Type B pancreatic cell (in vitro differentiated cells): ENCODE measurements around the gene PDE8A. TPM values are rescaled to one million over a fixed set of nuclear protein-coding genes. Genes with fewer than 3 reads are reported as not detected.

Experiments used
- DNase-seq: peaks from one replicate; pipeline ENCODE4 v3.0.0; 2021; ENCODE audit warnings: mixed read lengths; ENCODE audit not compliant: unreplicated experiment; ENCODE audit errors: extremely low spot score
- H3K27ac Mint-ChIP-seq: 2 replicates; pipeline ENCODE4 v1.8.0; 2021; ENCODE audit warnings: mild to moderate bottlenecking, mixed read lengths
- H3K27me3 Mint-ChIP-seq: 2 replicates; pipeline ENCODE4 v1.8.0; 2021; ENCODE audit warnings: mixed read lengths
- H3K36me3 Mint-ChIP-seq: 2 replicates; pipeline ENCODE4 v1.8.0; 2021; ENCODE audit warnings: mixed read lengths
- H3K4me1 Mint-ChIP-seq: one replicate; pipeline ENCODE4 v1.8.0; 2021; ENCODE audit warnings: mixed read lengths; ENCODE audit not compliant: unreplicated experiment
- H3K4me3 Mint-ChIP-seq: 2 replicates; pipeline ENCODE4 v1.8.0; 2021; ENCODE audit warnings: mild to moderate bottlenecking, mixed read lengths
- H3K9me3 Mint-ChIP-seq: 2 replicates; pipeline ENCODE4 v1.8.0; 2021; ENCODE audit warnings: mixed read lengths
- total RNA-seq: library from RNA; stranded (reverse); gene quantifications from 2 replicates; pipeline ENCODE4 v1.2.1, GENCODE V29; 2021; ENCODE audit warnings: low replicate concordance
- TF ChIP-seq, protein P1 (sequence below): fragments of 200-600 bp; sonication (generic); conservative IDR thresholded peaks from 2 replicates; pipeline ENCODE4 v1.5.0; 2021; ENCODE audit warnings: antibody characterized with exemption, mild to moderate bottlenecking

PDE8A gene
- total RNA-seq, 1 donor from 2014 or later, result 22.8 TPM

DNA sequence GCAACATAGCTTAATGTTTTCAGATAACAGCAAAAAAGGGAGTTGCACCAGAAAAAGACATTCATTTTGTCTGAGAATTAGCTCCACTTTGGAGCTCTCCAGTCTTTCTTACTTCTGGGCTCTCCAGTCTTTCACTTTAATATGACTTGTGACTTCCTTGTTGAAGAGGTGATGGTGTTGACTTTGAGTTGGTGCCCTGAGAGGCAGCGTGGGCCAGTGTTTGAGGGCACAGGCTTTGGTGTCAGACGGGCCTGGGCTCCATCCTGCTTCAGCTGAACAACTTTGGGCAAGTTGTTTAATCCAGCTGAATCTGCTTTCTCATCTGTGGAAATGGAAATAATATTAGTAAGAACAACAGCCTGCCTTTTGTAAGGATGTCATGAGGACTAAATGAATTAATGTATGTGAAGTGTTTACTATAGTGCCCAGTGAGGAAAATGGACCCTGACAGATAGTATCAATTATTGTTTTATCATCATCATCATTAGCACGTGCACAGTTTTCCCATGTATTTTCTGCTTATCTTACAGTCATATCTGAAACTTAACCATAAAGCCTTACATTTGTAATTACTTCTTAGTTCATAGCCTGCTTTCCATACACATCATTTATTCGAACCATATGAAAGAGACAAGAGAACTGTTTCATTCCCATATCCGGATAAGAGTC is 108.4 kb downstream of the PDE8A start:
- H3K27me3 Mint-ChIP-seq, result no peaks in the 10 kb centered on the region
- H3K9me3 Mint-ChIP-seq, result no peaks in the 10 kb centered on the region
- H3K4me3 Mint-ChIP-seq, result no peak overlapping the region
- H3K36me3 Mint-ChIP-seq, result peaks cover 31% of the 10 kb centered on the region
- no peak overlapping the region for H3K27ac Mint-ChIP-seq
- peaks cover 10% of the 10 kb centered on the region for H3K4me1 Mint-ChIP-seq
- no peak for DNase-seq
- TF ChIP-seq, protein P1, sequence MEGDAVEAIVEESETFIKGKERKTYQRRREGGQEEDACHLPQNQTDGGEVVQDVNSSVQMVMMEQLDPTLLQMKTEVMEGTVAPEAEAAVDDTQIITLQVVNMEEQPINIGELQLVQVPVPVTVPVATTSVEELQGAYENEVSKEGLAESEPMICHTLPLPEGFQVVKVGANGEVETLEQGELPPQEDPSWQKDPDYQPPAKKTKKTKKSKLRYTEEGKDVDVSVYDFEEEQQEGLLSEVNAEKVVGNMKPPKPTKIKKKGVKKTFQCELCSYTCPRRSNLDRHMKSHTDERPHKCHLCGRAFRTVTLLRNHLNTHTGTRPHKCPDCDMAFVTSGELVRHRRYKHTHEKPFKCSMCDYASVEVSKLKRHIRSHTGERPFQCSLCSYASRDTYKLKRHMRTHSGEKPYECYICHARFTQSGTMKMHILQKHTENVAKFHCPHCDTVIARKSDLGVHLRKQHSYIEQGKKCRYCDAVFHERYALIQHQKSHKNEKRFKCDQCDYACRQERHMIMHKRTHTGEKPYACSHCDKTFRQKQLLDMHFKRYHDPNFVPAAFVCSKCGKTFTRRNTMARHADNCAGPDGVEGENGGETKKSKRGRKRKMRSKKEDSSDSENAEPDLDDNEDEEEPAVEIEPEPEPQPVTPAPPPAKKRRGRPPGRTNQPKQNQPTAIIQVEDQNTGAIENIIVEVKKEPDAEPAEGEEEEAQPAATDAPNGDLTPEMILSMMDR, result no peak

DNA sequence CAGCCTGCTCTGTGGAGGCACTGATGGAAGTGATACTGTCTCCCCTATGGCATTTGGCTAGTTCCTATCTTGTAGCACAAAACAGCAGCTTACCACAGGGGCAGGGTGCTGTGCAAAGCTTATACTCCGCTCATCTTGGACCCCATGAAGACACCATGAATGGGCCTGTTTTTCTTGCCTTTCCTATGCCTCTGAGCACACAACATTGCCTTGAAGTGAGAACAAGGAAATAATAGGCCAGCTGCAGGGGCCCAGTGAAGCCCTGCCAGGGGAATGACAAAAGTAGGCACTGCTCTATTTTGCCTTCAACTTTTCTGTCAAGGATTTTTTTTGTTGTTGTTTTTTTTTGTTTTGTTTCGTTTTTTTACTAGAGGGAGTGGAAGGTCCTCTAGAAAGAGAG is 110.3 kb downstream of the PDE8A start:
- Mint-ChIP-seq H3K4me3 (no peak overlapping the region), H3K4me1 (peaks cover 10% of the 10 kb centered on the region), H3K36me3 (peaks cover 28% of the 10 kb centered on the region), H3K27ac (peak overlapping the region; percentile 41), H3K9me3 (no peaks in the 10 kb centered on the region), H3K27me3 (no peaks in the 10 kb centered on the region)
- DNase-seq, result no peak
- TF ChIP-seq, protein P1, result no peak

DNA sequence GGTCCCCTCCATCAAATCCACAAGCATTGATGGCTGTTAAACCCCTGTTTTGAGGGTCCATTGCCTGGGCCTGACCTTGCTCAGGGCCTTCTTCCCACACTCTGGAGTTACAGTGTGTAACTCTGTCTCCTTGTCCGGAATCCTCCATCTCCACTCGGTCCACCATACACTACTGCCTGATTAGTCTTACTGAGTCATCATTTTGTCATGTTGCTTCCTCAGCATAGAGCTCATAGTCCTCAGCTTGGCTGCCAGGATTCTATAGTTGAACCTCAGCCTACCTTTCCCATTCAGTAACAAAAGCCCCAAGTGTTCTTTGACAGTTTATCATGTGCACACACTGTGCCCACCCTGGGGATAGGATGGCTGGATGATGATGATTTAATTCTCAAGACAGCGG is 113.0 kb downstream of the PDE8A start:
- TF ChIP-seq, protein P1, result no peak
- DNase-seq, result no peak
- Mint-ChIP-seq H3K9me3 (no peaks in the 10 kb centered on the region), H3K4me3 (no peak overlapping the region), H3K36me3 (peaks cover 28% of the 10 kb centered on the region), H3K27me3 (no peaks in the 10 kb centered on the region), H3K4me1 (peaks cover 10% of the 10 kb centered on the region), H3K27ac (no peak overlapping the region)

DNA sequence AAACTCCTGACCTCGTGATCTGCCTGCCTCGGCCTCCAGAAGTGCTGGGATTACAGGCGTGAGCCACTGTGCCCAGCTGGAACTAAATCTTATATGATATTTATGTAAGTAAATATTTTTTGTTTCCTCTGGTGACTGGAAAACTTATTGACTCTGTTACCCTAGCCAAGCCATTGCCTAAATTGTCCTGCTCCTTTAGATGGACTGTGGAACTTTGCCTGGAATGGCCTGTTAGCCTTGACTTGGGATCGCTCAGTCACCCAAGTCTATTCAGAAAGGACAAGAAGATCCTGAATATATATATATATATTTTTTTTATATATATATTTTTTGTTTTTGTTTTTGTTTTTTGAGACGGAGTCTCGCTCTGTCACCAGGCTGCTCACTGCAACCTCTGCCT is 113.9 kb downstream of the PDE8A start:
- Mint-ChIP-seq H3K27ac (no peak overlapping the region), H3K9me3 (no peaks in the 10 kb centered on the region), H3K36me3 (peaks cover 30% of the 10 kb centered on the region), H3K4me1 (peaks cover 5% of the 10 kb centered on the region), H3K4me3 (no peak overlapping the region), H3K27me3 (no peaks in the 10 kb centered on the region)
- DNase-seq, result no peak
- TF ChIP-seq, protein P1, result no peak

DNA sequence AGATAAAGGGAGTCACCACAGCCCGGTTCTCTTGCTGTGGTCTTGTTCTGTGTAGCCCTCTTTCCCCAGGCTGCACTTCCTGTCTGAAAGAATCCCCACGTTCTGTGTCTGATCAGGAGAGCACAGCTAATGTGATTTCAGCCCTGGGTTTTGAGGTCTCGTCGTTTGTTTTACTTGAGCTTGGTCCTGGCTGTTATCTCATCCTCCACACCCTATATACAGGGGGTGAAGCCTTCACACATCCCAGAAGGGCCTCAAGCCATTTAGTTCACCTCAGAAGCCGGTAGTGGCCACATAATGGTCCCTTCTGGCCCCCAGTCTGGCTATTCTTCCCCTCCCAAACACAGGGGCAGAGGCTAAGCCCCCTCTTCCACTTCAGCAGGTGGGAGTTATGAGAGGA is 115.6 kb downstream of the PDE8A start:
- Mint-ChIP-seq H3K4me1 (no peaks in the 10 kb centered on the region), H3K4me3 (no peak overlapping the region), H3K36me3 (peaks cover 20% of the 10 kb centered on the region), H3K9me3 (no peaks in the 10 kb centered on the region), H3K27me3 (no peaks in the 10 kb centered on the region), H3K27ac (peak overlapping the region; percentile 94)
- DNase-seq, result no peak
- TF ChIP-seq, protein P1, result no peak

DNA sequence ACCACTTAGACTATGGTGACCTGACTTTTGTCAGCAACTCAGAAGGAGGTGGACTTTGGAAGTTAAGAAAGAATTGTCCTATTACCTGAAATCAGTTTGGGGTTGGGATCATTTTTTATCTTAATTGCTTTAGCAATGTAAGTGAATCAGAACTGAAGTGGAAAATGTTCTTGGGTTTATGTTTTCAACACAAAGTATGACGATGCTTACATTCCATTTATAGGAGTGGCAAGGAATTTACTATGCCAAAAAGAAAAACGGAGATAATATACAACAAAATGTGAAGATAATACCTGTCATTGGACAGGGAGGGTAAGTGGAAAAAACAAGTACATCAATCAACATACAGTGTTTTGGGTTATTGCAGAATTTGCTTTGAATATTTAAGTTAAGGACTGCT is 116.1 kb downstream of the PDE8A start:
- H3K4me3 Mint-ChIP-seq, result peak overlapping the region; percentile 18
- no peaks in the 10 kb centered on the region for H3K27me3 Mint-ChIP-seq
- TF ChIP-seq, protein P1, result no peak
- no peak for DNase-seq
- H3K4me1 Mint-ChIP-seq, result no peaks in the 10 kb centered on the region
- no peaks in the 10 kb centered on the region for H3K9me3 Mint-ChIP-seq
- peak overlapping the region; percentile 94 for H3K27ac Mint-ChIP-seq
- peaks cover 20% of the 10 kb centered on the region for H3K36me3 Mint-ChIP-seq
